NCI-H446 treated with DMSO at 0.1 percent for 48 hours (cell line): Measurements from ENCODE around the gene YTHDF2.

Source experiments
- DNase-seq: peaks from one replicate; lab custom pipeline; 2025; lab: John Stamatoyannopoulos, UW

The YTHDF2 gene

GRCh38 chr1:28801461-28801860 lies 64.7 kb downstream of the YTHDF2 start:
- DNase-seq: no peak

- no peak for DNase-seq
Measured at GRCh38 chr1:28803051-28803450, 66.3 kb downstream of the YTHDF2 start.

DNA sequence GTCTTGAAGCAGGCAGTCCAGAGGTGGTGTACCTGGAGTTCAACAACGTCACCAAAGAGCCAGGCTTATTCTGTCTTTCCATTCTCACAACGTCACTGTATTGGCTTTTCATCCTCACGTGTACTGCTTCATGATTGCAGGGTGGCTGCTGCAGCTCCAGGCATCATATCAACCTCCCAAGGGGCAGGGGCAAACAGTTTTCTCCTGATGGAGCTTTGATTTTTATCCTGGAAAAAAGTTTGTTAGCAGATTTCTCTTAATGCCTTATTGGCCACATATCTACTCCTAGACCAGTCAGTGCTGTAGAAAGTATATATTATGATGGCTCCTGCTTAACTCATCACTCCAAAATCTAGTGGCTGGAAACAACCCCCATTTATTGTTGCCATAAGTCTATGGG lies 66.9 kb downstream of the YTHDF2 start:
- DNase-seq: no peak

DNA sequence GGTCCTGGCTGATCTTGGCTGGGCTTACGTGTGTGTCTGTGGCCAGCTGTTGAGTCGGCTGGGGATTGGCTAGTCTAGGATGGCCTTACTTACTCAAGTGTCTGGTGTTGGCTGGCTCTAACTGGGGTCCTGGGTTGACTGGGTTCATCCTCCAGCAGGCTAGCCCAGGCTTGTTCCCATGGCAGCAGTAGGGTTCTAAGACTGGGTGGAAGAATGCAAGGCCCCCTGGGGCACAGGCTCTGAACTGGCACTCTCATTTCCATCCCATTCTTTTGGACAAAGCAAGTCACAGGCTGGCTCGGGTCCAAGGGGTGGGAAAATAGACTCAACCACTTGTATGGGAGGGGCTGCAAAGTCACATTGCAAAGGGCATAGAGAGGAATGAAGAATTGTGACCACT lies 67.3 kb downstream of the YTHDF2 start:
- DNase-seq: peak; percentile 80

- no peak for DNase-seq
Measured at GRCh38 chr1:28807046-28807445, 70.3 kb downstream of the YTHDF2 start.

GRCh38 chr1:28807986-28808385 lies 71.2 kb downstream of the YTHDF2 start:
- DNase-seq: no peak

GRCh38 chr1:28811369-28811765 lies 74.6 kb downstream of the YTHDF2 start:
- DNase-seq: no peak

DNA sequence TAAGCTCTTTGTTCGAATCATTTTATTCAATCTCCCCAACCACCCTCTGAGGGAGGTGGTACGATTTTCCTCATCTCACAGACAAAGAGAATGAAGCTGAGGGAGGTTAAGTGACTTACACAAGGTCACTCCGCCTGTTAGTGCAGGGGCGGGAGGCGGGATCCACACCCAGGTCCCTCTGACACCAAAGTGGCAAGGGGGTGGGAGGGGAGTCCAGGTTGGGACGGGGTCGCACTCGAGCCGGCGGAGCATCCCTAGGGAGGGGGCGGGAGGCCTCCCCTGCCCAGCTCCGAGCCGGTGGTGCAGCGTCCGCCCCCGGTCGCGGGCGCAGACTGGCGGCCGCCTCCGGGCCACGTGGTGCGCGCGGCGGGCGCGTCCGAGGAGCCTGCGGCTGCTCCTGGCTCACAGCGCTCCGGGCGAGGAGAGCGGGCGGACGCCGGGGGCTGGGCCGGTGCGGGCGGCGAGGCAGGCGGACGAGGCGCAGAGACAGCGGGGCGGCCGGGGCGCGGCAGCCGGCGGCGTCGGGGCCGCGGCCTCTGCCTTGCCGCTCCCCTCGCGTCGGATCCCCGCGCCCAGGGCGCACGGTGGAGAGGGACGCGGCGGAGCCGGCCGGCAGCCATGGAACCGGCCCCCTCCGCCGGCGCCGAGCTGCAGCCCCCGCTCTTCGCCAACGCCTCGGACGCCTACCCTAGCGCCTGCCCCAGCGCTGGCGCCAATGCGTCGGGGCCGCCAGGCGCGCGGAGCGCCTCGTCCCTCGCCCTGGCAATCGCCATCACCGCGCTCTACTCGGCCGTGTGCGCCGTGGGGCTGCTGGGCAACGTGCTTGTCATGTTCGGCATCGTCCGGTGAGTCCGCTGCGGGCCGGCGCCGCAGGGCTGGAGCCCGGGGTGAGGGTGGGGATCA lies 75.3 kb downstream of the YTHDF2 start, which contains the start of gene OPRD1:
TSS of gene OPRD1 (plus strand) at position 405 of the 903 bp plus-strand sequence. CDS start at position 619, 214 bp downstream.
- DNase-seq: no peak

- no peak for DNase-seq
Measured at GRCh38 chr1:28812669-28813468, 76.1 kb downstream of the YTHDF2 start.

GRCh38 chr1:28813931-28814465 lies 77.3 kb downstream of the YTHDF2 start:
- no peak for DNase-seq

DNA sequence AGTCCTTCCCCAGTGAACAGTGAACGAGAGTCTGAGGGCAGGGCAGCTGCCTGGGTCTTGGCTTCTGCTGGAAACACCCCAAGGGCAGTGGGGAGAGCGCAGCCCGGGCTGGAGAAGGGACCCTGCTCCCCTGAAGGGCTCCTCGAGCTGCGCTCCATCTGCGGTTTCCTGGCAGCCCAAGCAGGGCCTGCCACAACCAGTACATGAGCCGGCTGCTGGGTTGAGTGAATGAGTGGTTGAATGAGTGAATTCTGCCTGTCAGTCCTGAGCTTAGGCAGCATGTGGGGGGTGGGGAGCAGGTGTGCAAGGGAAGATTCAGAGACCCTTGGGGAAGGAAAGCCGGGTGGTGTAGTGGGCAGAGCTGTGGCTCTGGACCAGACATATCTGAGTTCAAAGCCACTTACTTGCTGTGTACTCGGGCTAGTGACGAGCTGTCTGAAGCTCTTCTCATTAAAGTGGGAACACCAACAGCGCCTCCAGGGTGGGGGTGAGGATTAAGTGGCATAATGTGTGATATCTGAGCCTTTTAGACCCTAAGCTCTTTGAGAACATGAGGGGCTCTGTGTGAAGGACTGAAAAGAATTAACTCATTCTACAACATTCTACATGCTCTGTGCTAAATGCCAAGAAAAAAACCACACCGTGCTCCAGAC lies 78.9 kb downstream of the YTHDF2 start:
- no peak for DNase-seq

DNA sequence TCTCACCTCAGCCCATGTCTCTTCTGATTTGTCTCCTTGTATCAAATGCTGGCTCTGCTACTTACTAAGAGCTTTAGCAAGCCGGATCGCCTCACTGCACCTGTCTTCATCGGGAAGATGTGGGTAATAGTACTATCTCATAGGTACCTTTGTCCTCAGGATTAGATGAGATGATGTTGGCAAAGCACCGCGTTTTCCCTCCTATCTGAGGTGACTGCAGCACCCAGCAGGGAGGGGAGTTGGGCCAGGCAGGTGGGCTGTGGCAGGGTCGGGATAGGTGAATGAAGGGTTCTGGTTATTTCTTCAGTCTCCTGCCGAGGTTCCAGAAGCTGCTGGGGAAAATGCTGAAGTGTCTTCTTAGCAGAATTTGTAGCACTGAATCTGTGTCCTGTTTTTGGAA lies 80.4 kb downstream of the YTHDF2 start:
- no peak for DNase-seq

- DNase-seq: no peak
Measured at GRCh38 chr1:28819020-28819419, 82.3 kb downstream of the YTHDF2 start.
